Middle frontal gyrus (tissue), 1 donor: ENCODE data around the gene CTDSP2.
A peak's percentile ranks its signal among the peaks of the same experiment; 100 is the strongest.
"Not testable (repeated sequence)": the region's sequence is repeated elsewhere in the genome, so short reads cannot be mapped to it uniquely, and the experiment has no call there.

Experiments used
- DNase-seq: peaks from one replicate; pipeline ENCODE4 v3.0.0-alpha.2; 2015; ENCODE audit warnings: low spot score; ENCODE audit errors: extremely low spot score

Gene CTDSP2

GRCh38 chr12:57782608-57783465, 63.7 kb downstream of the CTDSP2 start, which contains the start of gene TSFM:
TSS of gene TSFM (plus strand) at chr12:57782787. CDS start at chr12:57782802, 15 bp downstream.
- DNase-seq, result peak; percentile 91

DNA sequence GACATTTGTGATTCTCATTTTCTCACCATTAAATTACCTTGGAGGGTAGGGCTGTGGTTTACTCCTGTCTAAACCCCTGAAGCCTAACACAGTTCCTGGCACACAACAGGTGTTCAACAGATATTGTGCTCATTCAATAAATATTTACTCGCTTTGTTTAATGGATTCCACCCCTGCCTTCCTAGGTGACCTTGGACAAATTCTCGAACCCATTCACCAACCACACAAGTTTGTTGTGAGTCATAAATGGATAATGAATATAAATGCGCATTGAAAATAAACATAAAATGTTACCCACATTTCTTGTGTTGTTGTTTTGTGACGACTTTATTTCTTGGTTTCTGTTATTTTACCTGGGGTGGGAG, 64.3 kb downstream of the CTDSP2 start:
- DNase-seq, result no peak

DNA sequence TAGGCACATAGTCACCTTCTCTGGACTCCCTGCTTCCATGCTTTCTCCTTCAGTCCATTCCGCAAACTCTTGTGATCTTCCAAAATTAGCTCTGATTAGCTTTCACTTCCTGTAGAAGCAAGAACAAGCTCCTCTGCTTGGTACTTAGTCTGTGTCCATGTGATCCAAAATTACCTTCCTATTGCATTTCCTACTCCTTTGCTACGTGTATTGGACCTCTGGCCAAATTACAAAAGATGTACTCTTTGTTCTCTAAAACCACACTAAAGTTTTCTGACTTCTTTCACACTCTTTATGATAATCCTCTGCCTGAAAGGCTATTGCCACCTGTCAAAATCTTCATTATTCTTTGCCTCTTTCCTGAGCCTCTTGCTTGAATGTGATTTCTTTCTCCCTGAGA, 64.7 kb downstream of the CTDSP2 start:
- DNase-seq, result no peak

- no peak for DNase-seq
Measured at GRCh38 chr12:57781244-57781643, 65.3 kb downstream of the CTDSP2 start.

- DNase-seq, result no peak
Measured at GRCh38 chr12:57780284-57780897, 66.1 kb downstream of the CTDSP2 start.

- no peak for DNase-seq
Measured at GRCh38 chr12:57779736-57780135, 66.8 kb downstream of the CTDSP2 start.

DNA sequence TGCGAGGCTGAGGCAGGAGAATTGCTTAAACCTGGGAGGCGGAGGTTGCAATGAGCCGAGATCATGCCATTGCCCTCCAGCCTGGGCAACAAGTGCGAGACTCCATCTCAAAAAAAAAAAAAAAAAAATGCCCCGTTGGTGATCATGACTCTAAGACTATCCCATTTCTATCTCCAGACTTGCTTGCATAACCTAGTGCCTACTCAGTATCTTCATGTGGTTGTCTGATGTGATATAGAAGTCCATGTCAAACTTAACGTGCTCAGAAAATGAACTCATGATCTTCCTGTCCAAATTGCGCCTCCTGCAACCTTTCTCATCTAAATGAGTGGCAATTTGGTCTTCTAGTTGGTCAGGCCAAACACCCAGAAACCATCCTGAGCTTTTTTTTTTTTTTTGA, 68.6 kb downstream of the CTDSP2 start:
- DNase-seq, result no peak

DNA sequence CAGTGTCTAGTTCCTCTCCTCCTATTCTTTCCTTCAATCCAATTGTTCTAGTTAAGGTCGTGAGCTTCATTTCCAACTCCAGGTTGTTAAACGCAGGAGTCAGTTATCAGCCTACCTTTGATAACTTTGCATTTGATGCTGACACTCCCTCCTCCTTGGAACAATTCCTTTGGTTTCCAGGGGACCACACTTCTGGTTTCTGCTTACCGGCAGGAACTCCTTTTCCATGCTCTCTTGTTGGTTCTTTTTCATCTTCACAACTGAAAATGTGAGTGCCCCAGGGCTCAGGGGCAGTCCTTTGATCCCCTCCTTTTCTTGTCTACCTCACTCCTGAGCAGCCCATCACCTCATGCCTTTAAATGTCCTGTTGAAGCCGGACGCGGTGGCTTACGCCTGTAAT, 69.2 kb downstream of the CTDSP2 start:
- no peak for DNase-seq

DNA sequence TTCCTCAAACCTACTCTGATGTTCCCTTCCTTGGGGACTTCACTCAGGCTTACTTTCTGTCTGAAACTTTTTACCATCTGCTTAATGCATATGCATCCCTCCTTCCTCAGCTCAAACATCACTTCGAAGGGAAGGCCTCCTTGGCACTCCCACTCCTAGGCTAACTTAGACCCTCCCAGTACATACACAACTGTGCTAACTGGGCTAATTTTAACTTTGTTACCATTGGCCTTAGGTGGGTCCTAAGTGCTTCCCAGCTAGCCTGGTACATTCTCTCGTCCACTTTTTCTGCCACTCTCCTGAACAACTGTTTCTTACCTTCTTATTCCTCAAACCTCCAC, 70.3 kb downstream of the CTDSP2 start:
- DNase-seq, result no peak

DNA sequence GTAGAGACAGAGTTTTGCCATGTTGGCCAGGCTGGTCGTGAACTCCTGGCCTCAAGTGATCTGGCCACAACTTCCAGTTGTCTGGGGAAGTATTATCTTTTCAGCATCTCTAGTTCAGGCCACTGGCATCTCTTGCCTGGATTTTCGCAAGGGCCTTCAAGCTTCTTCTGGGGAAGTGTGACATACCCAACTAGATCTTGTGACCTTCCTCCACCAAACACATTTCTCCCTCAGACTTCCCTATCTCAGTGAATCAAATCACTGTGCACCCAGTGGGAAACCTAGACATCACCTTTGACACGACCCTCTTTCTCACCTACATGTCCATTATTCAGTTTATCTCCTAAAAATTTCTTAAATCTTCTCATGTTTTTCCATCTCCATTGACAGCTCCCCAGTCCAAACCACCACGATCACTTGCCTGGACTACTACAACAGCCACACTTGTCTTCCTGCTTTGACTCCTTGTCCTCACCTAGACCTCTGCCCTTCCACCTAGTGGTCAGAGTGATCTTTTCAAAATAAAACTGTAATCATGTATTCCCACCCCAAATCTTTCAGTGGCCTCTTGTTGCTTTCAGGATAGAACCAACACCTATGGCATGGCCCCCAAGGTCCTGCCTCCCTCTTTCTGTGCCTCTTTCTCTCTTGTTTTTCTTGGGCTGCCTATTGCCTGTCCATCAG, 70.8 kb downstream of the CTDSP2 start:
- DNase-seq, result no peak

DNA sequence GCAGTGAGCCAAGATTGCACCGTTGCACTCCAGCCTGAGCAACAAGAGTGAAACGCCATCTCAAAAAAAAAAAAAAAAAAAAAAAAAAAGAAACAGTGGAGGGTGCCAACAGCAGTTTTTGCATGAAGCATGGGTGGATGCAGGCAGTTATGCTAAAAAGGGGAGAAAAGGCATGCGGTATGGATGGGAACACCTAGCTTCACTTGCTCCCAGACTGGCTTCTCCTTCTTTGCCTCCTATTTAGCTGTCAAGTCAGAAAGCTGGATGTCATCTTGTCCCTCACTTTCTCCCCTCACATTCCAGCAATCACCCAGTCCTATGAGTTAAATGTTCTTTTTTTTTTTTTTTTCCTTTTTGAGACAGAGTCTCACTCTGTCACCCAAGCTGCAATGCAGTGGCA, 71.5 kb downstream of the CTDSP2 start:
- no peak for DNase-seq

DNA sequence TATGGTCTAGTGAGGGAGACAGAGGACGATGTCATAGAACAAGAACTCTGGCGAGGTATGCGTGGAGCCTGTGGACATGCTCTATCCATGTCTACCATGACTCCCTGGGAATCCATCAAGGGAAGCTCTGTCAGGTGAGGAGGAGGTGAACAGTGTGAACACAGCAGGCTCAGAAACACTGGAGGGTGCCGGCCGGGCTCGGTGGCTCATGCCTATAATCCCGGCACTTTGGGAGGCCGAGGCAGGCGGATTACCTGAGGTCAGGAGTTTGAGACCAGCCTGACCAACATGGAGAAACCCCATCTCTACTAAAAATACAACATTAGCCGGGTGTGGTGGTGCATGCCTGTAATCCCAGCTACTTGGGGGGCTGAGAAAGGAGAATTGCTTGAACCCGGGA, 71.9 kb downstream of the CTDSP2 start:
- DNase-seq, result not testable (repeated sequence)

- no peak for DNase-seq
Measured at GRCh38 chr12:57772429-57773322, 73.9 kb downstream of the CTDSP2 start, which contains the start of gene EEF1AKMT3. TSS of gene EEF1AKMT3 (plus strand) at chr12:57772614. CDS start at chr12:57772725, 111 bp downstream.

DNA sequence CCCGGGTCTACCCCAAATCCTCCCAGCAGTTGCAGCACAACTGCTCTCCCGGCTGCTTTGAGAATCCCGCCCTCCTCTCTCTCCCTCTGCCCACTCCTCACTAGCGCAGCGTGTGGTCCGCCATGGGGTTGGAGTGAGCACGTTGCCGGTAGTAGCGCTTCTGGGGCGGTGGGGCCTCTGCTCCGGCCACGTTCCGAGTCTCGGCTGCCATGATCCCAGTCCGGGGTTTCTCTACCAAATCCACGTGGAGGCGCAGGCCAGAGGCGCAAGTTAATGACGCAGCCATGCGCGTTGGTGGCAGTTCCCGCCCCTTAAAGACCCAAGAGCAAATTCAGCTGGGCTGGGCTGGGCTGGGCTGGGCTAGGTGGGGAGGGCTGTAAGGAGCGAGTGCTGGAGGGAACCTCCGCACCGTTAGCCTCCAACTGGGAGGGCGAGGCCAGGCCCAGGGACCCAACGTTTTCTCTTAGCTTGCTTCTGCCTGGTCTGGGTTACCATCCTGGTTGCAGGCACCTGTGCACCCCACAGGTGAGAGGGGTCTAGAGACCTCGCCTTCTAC, 74.6 kb downstream of the CTDSP2 start, which contains the start of gene METTL1:
Gene METTL1, minus strand, starts transcription at position 233 of the 556 bp plus-strand sequence. Its CDS starts 22 bp downstream, at position 211.
- DNase-seq, result peak; percentile 92

GRCh38 chr12:57771236-57771872, 75.2 kb downstream of the CTDSP2 start:
- peak; percentile 73 for DNase-seq

- DNase-seq, result no peak
Measured at GRCh38 chr12:57770734-57771133, 75.8 kb downstream of the CTDSP2 start.
